IMR-90 (cell line): ENCODE measurements around the gene TREM2.

ENCODE experiments used
- BHLHE40 ChIP-seq: fragments of 150-350 bp; IDR thresholded peaks from 2 replicates; pipeline ENCODE4 v1.6.1; 2016; ENCODE audit warnings: mild to moderate bottlenecking, low read depth, low read length
- CEBPB ChIP-seq: IDR thresholded peaks from 2 replicates; pipeline ENCODE4 v1.6.1; 2012; ENCODE audit warnings: low read depth, low read length, improper control_type of control experiment
- FOS ChIP-seq: fragments of 150-350 bp; IDR thresholded peaks from 2 replicates; pipeline ENCODE4 v1.6.1; 2016; ENCODE audit warnings: low read depth, low read length
- MAZ ChIP-seq: IDR thresholded peaks from 2 replicates; pipeline ENCODE4 v1.6.1; 2012; ENCODE audit warnings: low read depth, mild to moderate bottlenecking, low read length, improper control_type of control experiment, moderate library complexity, borderline replicate concordance
- MXI1 ChIP-seq: IDR thresholded peaks from 2 replicates; pipeline ENCODE4 v1.6.1; 2012; ENCODE audit warnings: low read depth, mild to moderate bottlenecking, low read length, moderate library complexity, borderline replicate concordance
- POLR2A ChIP-seq: IDR thresholded peaks from 2 replicates; pipeline ENCODE4 v1.6.1; 2012; ENCODE audit warnings: mild to moderate bottlenecking, low read depth, low read length
- RAD21 ChIP-seq: IDR thresholded peaks from 2 replicates; pipeline ENCODE4 v1.6.1; 2012; ENCODE audit warnings: low read length, improper control_type of control experiment
- RCOR1 ChIP-seq: IDR thresholded peaks from 2 replicates; pipeline ENCODE4 v1.6.1; 2012; ENCODE audit warnings: mild to moderate bottlenecking, low read length, improper control_type of control experiment; ENCODE audit not compliant: insufficient replicate concordance
- RFX5 ChIP-seq: IDR thresholded peaks from 2 replicates; pipeline ENCODE4 v1.8.0; 2012; ENCODE audit warnings: low read depth, mild to moderate bottlenecking, low read length, moderate library complexity
- TF ChIP-seq, protein P1 (sequence below): conservative IDR thresholded peaks from 2 replicates; pipeline ENCODE4 v1.5.1; 2012; ENCODE audit warnings: mild to moderate bottlenecking, low read depth, low read length, improper control_type of control experiment
- TF ChIP-seq, protein P2 (sequence below): fragments of 150-350 bp; IDR thresholded peaks from 2 replicates; pipeline ENCODE4 v1.6.1; 2016; ENCODE audit warnings: low read depth, mild to moderate bottlenecking, low read length, moderate library complexity, borderline replicate concordance
- TF ChIP-seq, protein P3 (sequence below): fragments of 150-350 bp; IDR thresholded peaks from 2 replicates; pipeline ENCODE4 v1.6.1; 2017; ENCODE audit warnings: mild to moderate bottlenecking, antibody characterized with exemption, low read length, low read depth

DNA sequence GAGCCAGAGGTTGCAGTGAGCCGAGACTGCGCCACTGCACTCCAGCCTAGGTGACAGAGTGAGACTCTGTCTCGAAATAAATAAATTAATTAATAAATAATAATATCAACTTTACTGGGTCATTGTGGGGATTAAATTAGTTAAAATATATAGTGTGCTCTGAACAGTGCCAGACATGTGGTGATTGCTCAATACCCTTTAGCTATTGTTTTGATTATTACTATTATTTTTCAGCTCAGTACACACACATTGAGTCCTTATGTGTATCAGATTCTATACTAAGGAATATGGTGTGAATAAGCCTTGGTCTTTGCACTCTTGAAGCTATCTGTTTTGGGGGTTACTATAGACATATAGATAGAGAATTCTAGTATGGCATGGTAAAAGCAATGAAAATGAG is 37.6 kb downstream of the TREM2 start:
- TF ChIP-seq POLR2A (no peak), MXI1 (no peak), BHLHE40 (no peak), RCOR1 (no peak), RFX5 (no peak), RAD21 (no peak), FOS (no peak), MAZ (no peak), CEBPB (peak; percentile 62)
- TF ChIP-seq, protein P1, sequence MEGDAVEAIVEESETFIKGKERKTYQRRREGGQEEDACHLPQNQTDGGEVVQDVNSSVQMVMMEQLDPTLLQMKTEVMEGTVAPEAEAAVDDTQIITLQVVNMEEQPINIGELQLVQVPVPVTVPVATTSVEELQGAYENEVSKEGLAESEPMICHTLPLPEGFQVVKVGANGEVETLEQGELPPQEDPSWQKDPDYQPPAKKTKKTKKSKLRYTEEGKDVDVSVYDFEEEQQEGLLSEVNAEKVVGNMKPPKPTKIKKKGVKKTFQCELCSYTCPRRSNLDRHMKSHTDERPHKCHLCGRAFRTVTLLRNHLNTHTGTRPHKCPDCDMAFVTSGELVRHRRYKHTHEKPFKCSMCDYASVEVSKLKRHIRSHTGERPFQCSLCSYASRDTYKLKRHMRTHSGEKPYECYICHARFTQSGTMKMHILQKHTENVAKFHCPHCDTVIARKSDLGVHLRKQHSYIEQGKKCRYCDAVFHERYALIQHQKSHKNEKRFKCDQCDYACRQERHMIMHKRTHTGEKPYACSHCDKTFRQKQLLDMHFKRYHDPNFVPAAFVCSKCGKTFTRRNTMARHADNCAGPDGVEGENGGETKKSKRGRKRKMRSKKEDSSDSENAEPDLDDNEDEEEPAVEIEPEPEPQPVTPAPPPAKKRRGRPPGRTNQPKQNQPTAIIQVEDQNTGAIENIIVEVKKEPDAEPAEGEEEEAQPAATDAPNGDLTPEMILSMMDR: no peak
- TF ChIP-seq, protein P2, sequence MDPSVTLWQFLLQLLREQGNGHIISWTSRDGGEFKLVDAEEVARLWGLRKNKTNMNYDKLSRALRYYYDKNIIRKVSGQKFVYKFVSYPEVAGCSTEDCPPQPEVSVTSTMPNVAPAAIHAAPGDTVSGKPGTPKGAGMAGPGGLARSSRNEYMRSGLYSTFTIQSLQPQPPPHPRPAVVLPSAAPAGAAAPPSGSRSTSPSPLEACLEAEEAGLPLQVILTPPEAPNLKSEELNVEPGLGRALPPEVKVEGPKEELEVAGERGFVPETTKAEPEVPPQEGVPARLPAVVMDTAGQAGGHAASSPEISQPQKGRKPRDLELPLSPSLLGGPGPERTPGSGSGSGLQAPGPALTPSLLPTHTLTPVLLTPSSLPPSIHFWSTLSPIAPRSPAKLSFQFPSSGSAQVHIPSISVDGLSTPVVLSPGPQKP: no peak
- TF ChIP-seq, protein P3, sequence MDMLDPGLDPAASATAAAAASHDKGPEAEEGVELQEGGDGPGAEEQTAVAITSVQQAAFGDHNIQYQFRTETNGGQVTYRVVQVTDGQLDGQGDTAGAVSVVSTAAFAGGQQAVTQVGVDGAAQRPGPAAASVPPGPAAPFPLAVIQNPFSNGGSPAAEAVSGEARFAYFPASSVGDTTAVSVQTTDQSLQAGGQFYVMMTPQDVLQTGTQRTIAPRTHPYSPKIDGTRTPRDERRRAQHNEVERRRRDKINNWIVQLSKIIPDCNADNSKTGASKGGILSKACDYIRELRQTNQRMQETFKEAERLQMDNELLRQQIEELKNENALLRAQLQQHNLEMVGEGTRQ: no peak
